ENCODE results near the gene RAVER2.
"Not testable (repeated sequence)": the region's sequence is repeated elsewhere in the genome, so short reads cannot be mapped to it uniquely, and the experiment has no call there.

RAVER2 gene

GRCh38 chr1:64820572-64820971 lies 75.7 kb downstream of the RAVER2 start:
- not testable (repeated sequence) for DNase-seq

- DNase-seq: no peak
Measured at GRCh38 chr1:64822621-64823020, 77.7 kb downstream of the RAVER2 start.

GRCh38 chr1:64823691-64824476 lies 79.0 kb downstream of the RAVER2 start:
- DNase-seq: peak; percentile 64

- peak; percentile 57 for DNase-seq
Measured at GRCh38 chr1:64826991-64827390, 82.1 kb downstream of the RAVER2 start.

- peak; percentile 17 for DNase-seq
Measured at GRCh38 chr1:64828829-64829228, 84.0 kb downstream of the RAVER2 start.

- DNase-seq: no peak
Measured at GRCh38 chr1:64829411-64830029, 84.6 kb downstream of the RAVER2 start.

- no peak for DNase-seq
Measured at GRCh38 chr1:64830030-64830651, 85.3 kb downstream of the RAVER2 start.

- no peak for DNase-seq
Measured at GRCh38 chr1:64834734-64835133, 89.9 kb downstream of the RAVER2 start.

- no peak for DNase-seq
Measured at GRCh38 chr1:64836802-64837201, 91.9 kb downstream of the RAVER2 start.

GRCh38 chr1:64838486-64838885 lies 93.6 kb downstream of the RAVER2 start:
- DNase-seq: no peak

GRCh38 chr1:64839261-64839660 lies 94.4 kb downstream of the RAVER2 start:
- DNase-seq: no peak

GRCh38 chr1:64839732-64840405 lies 95.0 kb downstream of the RAVER2 start:
- DNase-seq: no peak

GRCh38 chr1:64841330-64842065 lies 96.6 kb downstream of the RAVER2 start:
- no peak for DNase-seq

- DNase-seq: no peak
Measured at GRCh38 chr1:64842224-64842623, 97.3 kb downstream of the RAVER2 start.

- DNase-seq: no peak
Measured at GRCh38 chr1:64843675-64844074, 98.8 kb downstream of the RAVER2 start.

- DNase-seq: no peak
Measured at GRCh38 chr1:64844175-64844574, 99.3 kb downstream of the RAVER2 start.

- no peak for DNase-seq
Measured at GRCh38 chr1:64844609-64845008, 99.7 kb downstream of the RAVER2 start.

- no peak for DNase-seq
Measured at GRCh38 chr1:64845831-64846425, 101.1 kb downstream of the RAVER2 start.

GRCh38 chr1:64846573-64847430 lies 101.9 kb downstream of the RAVER2 start:
- no peak for DNase-seq

- no peak for DNase-seq
Measured at GRCh38 chr1:64847666-64848065, 102.8 kb downstream of the RAVER2 start.

- DNase-seq: no peak
Measured at GRCh38 chr1:64848136-64848535, 103.3 kb downstream of the RAVER2 start.

Measured in activated CD4-positive, alpha-beta T cell treated with anti-CD3 and anti-CD28 coated beads, Interleukin-2, amount 50 U/mL, for 16 hours (primary cell).